Measurements from ENCODE around the gene CLASP1.

DNA sequence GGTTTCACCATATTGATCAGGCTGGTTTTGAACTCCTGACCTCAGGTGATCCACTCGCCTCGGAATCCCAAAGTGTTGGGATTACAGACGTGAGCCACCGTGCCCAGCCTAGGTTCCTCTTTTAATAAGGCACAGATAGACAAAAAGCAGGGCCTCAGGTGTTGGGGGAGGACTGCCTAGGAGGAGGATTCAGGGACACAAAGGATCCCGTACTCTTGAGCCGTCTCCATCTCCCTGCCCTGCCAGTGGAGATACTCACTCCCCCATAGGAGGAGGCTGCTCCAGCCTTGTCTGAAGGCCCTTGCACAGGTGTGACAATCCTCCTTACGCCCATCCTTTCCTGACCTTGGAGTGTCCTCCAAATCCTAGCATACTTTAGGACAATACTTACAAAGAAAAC, 332.3 kb downstream of the CLASP1 start:
- TF ChIP-seq, protein P1, sequence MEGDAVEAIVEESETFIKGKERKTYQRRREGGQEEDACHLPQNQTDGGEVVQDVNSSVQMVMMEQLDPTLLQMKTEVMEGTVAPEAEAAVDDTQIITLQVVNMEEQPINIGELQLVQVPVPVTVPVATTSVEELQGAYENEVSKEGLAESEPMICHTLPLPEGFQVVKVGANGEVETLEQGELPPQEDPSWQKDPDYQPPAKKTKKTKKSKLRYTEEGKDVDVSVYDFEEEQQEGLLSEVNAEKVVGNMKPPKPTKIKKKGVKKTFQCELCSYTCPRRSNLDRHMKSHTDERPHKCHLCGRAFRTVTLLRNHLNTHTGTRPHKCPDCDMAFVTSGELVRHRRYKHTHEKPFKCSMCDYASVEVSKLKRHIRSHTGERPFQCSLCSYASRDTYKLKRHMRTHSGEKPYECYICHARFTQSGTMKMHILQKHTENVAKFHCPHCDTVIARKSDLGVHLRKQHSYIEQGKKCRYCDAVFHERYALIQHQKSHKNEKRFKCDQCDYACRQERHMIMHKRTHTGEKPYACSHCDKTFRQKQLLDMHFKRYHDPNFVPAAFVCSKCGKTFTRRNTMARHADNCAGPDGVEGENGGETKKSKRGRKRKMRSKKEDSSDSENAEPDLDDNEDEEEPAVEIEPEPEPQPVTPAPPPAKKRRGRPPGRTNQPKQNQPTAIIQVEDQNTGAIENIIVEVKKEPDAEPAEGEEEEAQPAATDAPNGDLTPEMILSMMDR (conservative IDR thresholded peaks at IDR 0.05): no peak
- TF ChIP-seq ZFX (IDR thresholded peaks at IDR 0.05): no peak
